ENCODE results near the gene RNF144A. TPM values are rescaled to one million over a fixed set of nuclear protein-coding genes. Genes with fewer than 3 reads are reported as not detected.

RNF144A gene
- total and polyA plus RNA-seq, 10 of the 15 experiments (the other 5 are each of a cell fraction or from before 2014, with no cell fraction given), result 0.02 to 12.1 (median 0.48) TPM; not detected in 1

GRCh38 chr2:6947929-6948676 is 30.9 kb downstream of the RNF144A start (continued):
- TF ChIP-seq, protein P1, sequence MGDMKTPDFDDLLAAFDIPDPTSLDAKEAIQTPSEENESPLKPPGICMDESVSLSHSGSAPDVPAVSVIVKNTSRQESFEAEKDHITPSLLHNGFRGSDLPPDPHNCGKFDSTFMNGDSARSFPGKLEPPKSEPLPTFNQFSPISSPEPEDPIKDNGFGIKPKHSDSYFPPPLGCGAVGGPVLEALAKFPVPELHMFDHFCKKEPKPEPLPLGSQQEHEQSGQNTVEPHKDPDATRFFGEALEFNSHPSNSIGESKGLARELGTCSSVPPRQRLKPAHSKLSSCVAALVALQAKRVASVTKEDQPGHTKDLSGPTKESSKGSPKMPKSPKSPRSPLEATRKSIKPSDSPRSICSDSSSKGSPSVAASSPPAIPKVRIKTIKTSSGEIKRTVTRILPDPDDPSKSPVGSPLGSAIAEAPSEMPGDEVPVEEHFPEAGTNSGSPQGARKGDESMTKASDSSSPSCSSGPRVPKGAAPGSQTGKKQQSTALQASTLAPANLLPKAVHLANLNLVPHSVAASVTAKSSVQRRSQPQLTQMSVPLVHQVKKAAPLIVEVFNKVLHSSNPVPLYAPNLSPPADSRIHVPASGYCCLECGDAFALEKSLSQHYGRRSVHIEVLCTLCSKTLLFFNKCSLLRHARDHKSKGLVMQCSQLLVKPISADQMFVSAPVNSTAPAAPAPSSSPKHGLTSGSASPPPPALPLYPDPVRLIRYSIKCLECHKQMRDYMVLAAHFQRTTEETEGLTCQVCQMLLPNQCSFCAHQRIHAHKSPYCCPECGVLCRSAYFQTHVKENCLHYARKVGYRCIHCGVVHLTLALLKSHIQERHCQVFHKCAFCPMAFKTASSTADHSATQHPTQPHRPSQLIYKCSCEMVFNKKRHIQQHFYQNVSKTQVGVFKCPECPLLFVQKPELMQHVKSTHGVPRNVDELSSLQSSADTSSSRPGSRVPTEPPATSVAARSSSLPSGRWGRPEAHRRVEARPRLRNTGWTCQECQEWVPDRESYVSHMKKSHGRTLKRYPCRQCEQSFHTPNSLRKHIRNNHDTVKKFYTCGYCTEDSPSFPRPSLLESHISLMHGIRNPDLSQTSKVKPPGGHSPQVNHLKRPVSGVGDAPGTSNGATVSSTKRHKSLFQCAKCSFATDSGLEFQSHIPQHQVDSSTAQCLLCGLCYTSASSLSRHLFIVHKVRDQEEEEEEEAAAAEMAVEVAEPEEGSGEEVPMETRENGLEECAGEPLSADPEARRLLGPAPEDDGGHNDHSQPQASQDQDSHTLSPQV (IDR thresholded peaks at IDR 0.05), result no peak
- TF ChIP-seq SMARCA5 (IDR thresholded peaks at IDR 0.05) (no peak), YBX1 (IDR thresholded peaks at IDR 0.05) (no peak)

GRCh38 chr2:6948677-6949351 is 31.6 kb downstream of the RNF144A start:
- Histone ChIP-seq H3K79me2 (ENCODE audit: control insufficient read depth, insufficient read depth, low read length) (no peaks in the 10 kb centered on the region), H4K20me1 (ENCODE audit: control insufficient read depth, insufficient read depth) (no peaks in the 10 kb centered on the region), H3K4me1 (ENCODE audit: control insufficient read depth, insufficient read depth, low read length) (peaks cover 25% of the 10 kb centered on the region), H3K27me3 (replicated peaks in 1 of 2; ENCODE audit: control insufficient read depth in 2 of 2, insufficient read depth in 2 of 2, low read length in 1 of 2) (no peaks in the 10 kb centered on the region), H2AFZ (ENCODE audit: control insufficient read depth, low read depth, low read length) (no peak overlapping the region), H3K4me2 (ENCODE audit: control insufficient read depth, insufficient read depth) (no peak overlapping the region), H3K4me3 (no peak overlapping the region), H3K9me3 (replicated peaks; ENCODE audit: control insufficient read depth, insufficient read depth, low read length) (no peaks in the 10 kb centered on the region), H3K9ac (ENCODE audit: control insufficient read depth, insufficient read depth, low read length) (no peak overlapping the region), H3K36me3 (ENCODE audit: control insufficient read depth in 2 of 2, insufficient read depth in 2 of 2, low read length in 1 of 2) (no peaks in the 10 kb centered on the region), H3K27ac (ENCODE audit: control insufficient read depth, insufficient read depth) (no peak overlapping the region)
- ChIA-PET POLR2A (no interaction called here), RAD21 (ENCODE audit: unreplicated experiment) (interaction anchor here (1.1 kb wide), 2 partner anchors 32 to 65 kb away, joined by 3 to 4 read pairs; partner anchors contain the start of gene RNF144A), SMC1A (ENCODE audit: uncharacterized antibody, unreplicated experiment) (interaction anchor here (2.0 to 3.2 kb wide), 2 partner anchors 8 to 51 kb away, joined by 6 to 20 read pairs; no protein-coding TSS in a partner anchor), CTCF (no interaction called here)
- DNase-seq (ENCODE audit: low read depth, low spot score), result no peak
- intact Hi-C loops (cut with micrococcal nuclease; ENCODE audit: unreplicated experiment) (no loop called here), in situ Hi-C loops (cut with MboI) (no loop called here)
- no peak for ATAC-seq
- no peak for FAIRE-seq
- WGBS (ENCODE audit: insufficient coverage, insufficient replicate concordance, low lambda C conversion rate, missing lambda C conversion rate), result 63% methylated on average over 6 of the region's 6 CpGs
- BruUV-seq (replicated peaks), result no TSS peak
- TF ChIP-seq CBX3 (IDR thresholded peaks at IDR 0.05; ENCODE audit: borderline replicate concordance, low read depth), result no peak
- no peak for TF ChIP-seq ELK1 (IDR thresholded peaks at IDR 0.05; ENCODE audit: low read depth, low read length)
- TF ChIP-seq SPI1 (IDR thresholded peaks at IDR 0.05; ENCODE audit: borderline replicate concordance, insufficient read depth, low read depth, low read length), result no peak
- TF ChIP-seq SP1 (IDR thresholded peaks at IDR 0.05; ENCODE audit: low read depth, low read length), result no peak
- no peak for TF ChIP-seq ZBTB4 (CRISPR knock-in tag; IDR thresholded peaks at IDR 0.05)
- TF ChIP-seq TBL1XR1 (IDR thresholded peaks at IDR 0.05; ENCODE audit: low read depth, low read length), result no peak
- TF ChIP-seq NFYA (IDR thresholded peaks at IDR 0.05; ENCODE audit: borderline replicate concordance, low read depth, low read length), result no peak
